A549 treated with CORT108297 at 1 μM for 4 hours (cell line): Measurements from ENCODE around the gene DBF4. TPM values are rescaled to one million over a fixed set of nuclear protein-coding genes. Genes with fewer than 3 reads are reported as not detected.

ENCODE experiments used
- total RNA-seq: library from RNA; stranded (reverse); fragments of 200-300 nt; extraction: Qiagen RNA extraction; gene quantifications from 5 replicates; pipeline ENCODE4 v1.2.3, GENCODE V29; 2022

DBF4 gene, protein sequence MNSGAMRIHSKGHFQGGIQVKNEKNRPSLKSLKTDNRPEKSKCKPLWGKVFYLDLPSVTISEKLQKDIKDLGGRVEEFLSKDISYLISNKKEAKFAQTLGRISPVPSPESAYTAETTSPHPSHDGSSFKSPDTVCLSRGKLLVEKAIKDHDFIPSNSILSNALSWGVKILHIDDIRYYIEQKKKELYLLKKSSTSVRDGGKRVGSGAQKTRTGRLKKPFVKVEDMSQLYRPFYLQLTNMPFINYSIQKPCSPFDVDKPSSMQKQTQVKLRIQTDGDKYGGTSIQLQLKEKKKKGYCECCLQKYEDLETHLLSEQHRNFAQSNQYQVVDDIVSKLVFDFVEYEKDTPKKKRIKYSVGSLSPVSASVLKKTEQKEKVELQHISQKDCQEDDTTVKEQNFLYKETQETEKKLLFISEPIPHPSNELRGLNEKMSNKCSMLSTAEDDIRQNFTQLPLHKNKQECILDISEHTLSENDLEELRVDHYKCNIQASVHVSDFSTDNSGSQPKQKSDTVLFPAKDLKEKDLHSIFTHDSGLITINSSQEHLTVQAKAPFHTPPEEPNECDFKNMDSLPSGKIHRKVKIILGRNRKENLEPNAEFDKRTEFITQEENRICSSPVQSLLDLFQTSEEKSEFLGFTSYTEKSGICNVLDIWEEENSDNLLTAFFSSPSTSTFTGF
- total RNA-seq: 27.4 to 36.1 TPM (median 29.2 TPM) in 5 replicates

DNA sequence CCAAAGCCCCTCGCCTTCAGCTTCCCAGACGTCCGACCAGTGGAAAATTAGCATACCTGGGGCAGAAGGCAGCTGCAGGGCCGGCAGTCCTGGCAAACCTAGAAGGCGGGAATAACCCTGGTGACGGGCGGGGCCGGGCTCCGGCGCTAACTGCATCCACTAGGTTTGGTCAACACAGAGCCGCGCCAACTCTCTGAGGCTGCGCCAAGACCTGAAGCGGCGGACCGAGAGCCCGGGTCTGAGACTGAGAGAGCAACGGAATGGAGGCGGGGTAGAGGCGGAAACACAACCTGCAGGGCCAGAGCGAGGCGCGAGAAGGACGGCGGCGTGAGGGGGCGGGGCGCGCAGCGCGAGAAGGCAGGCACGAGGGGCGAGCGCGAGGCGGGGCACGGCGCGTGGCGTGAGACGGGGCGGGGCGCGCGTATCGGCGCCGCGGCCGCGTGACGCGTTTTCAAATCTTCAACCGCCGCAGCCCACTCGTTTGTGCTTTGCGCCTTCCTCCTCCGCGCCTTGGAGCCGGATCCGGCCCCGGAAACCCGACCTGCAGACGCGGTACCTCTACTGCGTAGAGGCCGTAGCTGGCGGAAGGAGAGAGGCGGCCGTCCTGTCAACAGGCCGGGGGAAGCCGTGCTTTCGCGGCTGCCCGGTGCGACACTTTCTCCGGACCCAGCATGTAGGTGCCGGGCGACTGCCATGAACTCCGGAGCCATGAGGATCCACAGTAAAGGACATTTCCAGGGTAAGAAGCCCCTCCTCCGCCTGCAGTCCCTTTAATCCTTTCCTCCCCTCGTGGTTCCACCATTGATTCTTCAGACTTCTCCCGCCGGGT lies at the start of gene DBF4, which contains the start of gene SLC25A40:
TSS of gene DBF4 (plus strand) at position 454 of the 829 bp plus-strand sequence. CDS start at position 694, 240 bp downstream.
TSS of gene SLC25A40 (minus strand) at position 321 of the 829 bp plus-strand sequence. CDS start 17,633 bp downstream, outside the sequence.

DNA sequence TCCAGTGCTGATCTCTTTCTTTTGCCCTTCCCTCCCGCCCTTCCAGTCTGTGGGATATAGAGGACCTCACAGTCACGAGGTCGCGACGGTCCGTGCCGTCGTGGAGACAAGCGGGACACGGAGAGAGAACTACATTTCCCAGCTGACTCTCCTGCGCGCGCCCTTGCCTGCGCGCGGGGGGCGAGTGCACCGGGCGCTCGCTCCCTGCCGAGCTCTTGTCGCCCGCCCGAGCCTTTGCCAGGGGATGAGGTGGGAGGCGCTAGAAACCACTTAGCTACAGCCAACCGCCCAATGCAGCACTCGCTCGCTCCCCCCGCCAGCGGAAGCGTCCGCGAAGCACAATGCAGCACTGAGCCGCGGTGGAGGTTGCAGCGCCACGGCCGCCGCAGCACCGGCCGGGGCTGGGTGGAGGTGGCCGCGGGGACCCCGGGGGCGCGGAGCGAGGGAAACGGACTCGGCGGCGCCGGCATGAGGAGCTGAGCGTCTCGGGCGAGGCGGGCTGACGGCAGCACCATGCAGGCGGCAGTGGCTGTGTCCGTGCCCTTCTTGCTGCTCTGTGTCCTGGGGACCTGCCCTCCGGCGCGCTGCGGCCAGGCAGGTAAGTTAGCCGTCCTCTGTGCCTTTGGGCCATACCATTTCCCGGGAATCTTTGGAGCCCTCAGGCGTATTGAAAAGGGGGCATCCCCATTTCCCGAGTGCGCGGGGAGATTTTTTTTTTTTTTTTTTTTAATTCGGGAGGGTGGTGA lies 57.8 kb downstream of the DBF4 start, which contains the start of gene ADAM22:
TSS of gene ADAM22 (plus strand) at position 299 of the 746 bp plus-strand sequence. CDS start at position 514, 215 bp downstream.

Other genes starting within 250 kb of the DBF4 start
- gene RUNDC3B, start 248.1 kb upstream of the DBF4 start, total RNA-seq: 0.09 TPM in 2 of 5 replicates, not detected in the others
- 6.0 to 9.4 TPM (median 8.9 TPM) in 5 replicates for gene SLC25A40, start 133 bp upstream of the DBF4 start, total RNA-seq
- 0.18 to 0.40 TPM (median 0.34 TPM) in 5 replicates for gene ADAM22, start 57.8 kb downstream of the DBF4 start, total RNA-seq